Stimulated activated CD4-positive, alpha-beta T cell treated with anti-CD3 and anti-CD28 coated beads, TNF-alpha, amount 100 ng/mL, for 1 hour (primary cell): ENCODE data around the gene CRTAC1.

ENCODE experiments used
- DNase-seq, 3 donors: peaks; one replicate each; pipeline ENCODE4 v3.0.0-alpha.2; 2020; ENCODE audit warnings: low read depth in 3 of 3, low spot score in 1 of 3

CRTAC1 gene

GRCh38 chr10:98029149-98030092, 1.0 kb downstream of the CRTAC1 start:
- DNase-seq, result no peak

- peak; percentile 5 to 23 (median 14) for DNase-seq
Observed at GRCh38 chr10:98028168-98028770, 2.2 kb downstream of the CRTAC1 start.

- no peak for DNase-seq
Observed at GRCh38 chr10:98023024-98023423, 7.4 kb downstream of the CRTAC1 start.

DNA sequence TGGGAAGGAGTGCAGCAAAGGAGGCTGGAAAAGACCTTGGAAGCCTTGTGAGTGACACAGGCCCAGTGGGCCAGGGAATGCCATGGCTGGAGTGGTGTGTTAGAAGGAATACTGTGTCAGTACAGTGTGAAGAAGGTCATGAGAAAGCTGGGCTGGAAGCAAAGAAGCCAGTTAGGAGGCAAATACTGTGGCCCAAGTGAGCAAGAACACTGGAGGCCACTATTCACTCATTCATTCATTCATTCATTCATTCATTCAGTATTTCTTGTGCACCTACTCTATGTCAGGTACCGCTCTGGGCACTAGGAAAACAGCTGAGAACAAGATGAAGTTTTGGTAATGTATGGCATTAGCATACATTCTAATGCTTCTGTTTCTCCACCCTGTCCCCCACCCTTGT, 9.6 kb downstream of the CRTAC1 start:
- no peak for DNase-seq

- no peak for DNase-seq
Observed at GRCh38 chr10:98020254-98020653, 10.2 kb downstream of the CRTAC1 start.

DNA sequence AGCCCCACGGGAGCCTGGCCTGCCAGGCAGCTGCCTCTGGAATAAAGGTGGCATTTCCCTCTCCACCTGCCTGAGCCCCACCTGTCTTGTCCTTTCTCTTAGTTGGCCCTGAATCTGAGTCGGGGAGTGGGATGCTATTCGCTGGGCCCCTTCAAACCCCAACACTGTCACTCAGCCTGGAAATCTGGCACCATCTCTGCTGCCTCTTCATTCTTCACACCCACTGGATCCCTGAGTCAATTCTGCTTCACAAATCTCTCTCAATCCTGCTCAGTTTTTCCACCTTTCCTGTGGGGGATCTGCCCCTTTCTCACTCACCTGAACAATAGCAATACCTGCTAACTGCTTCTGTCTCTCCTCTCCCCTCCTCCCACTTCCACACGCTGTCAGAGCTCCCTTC, 10.6 kb downstream of the CRTAC1 start:
- no peak for DNase-seq

DNA sequence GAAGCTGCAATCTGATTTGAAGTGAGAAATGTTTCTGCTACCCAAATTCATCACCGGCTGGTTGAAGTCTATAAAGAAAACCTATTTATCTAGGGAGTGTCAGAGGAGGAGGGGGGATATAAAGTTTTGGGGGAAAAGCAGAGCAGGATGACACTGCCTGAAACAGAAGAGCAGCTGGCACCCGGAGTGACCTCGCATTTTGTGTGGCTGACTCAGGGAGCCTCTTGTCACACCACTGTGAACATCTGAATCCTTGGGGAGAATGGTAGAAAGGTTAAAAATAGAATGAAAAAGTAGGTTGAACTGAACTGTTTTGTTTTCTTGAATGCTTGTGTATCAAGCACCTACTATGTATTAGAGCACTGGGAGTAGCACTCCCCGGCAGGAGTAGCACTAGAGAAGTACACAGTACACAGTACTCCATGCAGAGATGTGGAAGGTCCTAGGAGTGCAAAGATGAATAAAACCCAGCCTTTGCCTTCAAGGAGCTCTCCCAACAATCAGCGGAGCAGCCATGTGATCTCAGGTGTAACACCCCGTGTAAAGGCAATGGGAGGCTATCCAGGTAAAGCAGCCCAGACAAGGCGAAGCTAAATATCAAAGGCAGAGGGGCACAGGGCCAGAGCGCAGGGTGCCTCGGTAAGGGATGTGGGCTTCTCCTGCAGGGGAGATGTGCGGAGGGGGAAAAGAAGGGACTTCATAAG, 13.5 kb downstream of the CRTAC1 start:
- DNase-seq, result no peak

DNA sequence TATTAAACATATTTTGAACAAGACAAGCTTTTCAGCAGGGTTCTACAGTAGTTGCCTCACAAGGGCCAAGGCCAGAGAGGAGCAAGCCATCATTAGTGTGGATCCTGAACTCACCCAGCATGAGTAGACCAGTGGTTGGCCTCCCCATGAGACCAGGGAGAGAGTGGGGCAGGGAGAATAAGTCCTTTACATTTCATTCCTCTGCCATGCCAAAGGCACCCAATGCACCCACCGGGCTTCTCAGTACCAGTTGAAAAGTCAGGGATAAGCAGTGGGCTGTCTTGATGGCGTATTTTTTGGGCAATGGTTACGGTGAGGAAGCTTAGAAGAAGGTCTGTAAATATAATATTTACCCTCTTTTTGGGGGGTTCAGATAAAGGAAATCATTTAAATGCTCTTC, 16.6 kb downstream of the CRTAC1 start:
- DNase-seq, result no peak

DNA sequence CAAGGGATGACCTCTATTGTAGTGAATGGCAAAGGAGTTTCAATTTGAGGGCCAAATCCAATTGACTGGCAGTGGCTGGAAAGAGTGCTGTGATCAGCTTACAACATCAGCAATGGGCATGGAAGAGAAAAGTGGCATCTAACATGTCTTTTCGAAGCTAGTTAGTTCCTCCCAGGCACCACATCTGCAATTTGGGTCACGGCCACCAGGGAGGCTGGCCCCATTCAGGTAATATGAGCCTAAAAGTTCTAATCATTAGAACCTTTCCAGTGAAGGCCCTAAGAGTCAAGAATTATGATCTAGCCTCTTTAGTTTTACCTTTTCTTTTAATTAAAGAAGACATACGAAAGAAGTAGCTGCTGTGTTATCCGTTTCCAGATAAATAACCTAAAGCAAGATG, 17.3 kb downstream of the CRTAC1 start:
- DNase-seq, result no peak

GRCh38 chr10:98012644-98013043, 17.8 kb downstream of the CRTAC1 start:
- no peak for DNase-seq

DNA sequence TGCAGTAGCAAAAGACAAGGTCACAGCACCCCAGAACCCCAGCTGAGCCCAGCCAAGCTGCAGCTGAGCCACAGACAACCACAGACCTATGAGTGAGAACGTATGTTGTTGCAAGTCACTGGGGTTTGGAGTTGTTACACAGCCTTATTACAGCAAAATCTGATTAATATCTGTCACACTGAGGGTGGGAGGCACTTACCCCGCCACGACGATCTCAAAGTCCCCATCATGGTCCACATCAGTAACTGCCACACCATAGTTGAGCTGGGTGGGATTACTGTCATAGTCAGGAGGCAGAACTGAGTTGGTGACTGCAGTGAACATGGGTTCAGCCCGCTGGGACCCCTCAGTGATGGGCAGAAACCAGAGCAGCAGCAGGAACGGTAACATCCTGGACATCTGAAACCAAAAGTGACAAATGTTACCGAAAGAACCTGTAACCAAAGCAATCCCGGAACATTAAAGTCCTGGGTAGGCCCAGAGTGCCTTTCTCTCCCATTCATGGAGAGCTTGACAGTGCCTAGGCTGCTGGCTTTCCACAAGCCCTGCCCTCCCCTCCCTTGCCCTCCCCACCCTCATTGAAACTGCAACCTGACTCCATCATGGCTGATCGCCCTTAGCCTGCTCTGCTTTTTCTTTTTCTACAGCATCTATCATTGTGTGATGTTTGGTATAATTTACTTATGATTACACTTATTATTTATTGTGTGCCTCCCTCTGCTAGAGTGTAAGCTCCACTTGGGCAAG, 19.3 kb downstream of the CRTAC1 start:
- DNase-seq, result no peak

DNA sequence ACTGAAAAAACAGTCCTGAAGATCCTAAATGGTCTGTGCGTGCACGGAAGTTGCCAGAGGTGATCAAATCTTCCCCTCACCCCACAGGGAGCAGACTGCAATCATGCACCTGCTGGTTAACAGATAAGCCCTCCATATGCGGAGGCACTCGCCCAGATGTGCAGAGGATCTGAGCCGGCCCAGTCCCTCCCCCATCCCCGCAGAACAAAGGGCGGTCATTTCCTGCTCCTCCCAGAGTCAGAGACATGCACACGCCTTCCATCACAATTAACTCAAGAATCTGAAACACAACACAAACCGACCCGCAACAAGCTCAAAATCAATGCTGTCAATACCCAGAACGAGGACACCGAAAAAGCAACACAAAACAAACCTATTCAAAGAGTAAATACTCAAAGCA, 24.2 kb downstream of the CRTAC1 start:
- DNase-seq, result no peak

DNA sequence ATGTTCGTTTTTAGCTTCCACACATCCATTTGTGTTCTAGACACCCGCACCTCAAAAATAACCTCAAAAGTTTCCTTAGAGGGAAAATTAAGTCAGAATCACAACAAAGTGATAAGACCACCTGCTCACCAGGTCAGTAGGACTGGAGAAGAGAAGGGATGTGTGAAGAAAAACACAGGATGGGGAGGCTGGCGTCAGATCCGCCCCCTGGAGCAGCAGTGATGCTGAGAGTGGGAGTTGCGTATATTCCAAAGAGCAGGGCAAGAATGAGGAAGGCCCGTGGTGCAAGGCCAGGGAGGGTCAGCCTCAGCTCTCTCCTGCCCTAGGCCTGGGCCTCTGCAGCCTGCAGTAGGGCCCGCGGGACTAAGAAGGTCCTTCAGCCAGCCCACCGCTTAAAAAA, 28.7 kb downstream of the CRTAC1 start:
- no peak for DNase-seq

- no peak for DNase-seq
Observed at GRCh38 chr10:98000346-98000745, 30.1 kb downstream of the CRTAC1 start.

GRCh38 chr10:97999923-98000248, 30.5 kb downstream of the CRTAC1 start:
- DNase-seq, result no peak

DNA sequence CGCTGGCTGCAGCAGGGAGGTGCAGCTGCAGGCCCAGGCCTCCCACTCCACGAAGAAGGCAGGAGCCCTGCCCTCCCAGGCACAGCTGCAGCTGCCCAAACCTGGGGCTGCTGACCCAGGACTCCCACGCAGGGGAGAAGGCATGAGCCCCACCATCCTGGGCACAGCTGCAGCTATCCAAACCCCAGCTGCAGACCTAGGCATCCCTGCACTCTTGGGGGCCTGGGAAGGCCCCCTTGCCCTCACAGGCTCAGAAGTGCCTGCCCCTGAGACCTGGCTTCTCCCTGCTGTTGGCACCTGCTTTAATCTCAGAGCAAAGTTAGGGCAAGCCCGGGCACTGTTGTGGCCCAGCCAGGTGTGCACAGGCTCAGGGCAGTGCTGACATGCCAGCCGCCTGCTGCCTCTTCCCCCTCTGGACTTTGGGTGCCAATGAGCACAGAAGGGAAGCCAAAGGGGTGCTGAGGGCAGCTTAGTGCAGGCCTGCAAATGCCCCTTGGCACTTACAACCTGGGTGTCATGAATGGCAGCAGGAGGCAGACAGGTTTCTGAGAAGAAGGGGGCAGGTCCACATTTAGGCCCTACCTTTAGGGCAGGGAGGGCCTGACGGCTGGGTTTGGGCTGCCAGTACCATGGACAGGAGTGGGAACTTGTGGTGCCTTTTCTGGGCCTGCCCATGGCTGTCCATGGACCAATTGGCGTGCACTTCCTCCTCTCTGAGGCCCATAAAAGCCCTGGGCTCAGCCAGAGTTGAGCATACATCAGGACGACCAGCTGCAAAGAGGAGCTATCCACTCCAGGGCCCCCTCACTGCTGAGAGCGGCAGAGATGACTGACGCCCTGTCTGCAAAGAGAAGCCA, 31.1 kb downstream of the CRTAC1 start:
- no peak for DNase-seq

- no peak for DNase-seq
Observed at GRCh38 chr10:97991871-97992270, 38.5 kb downstream of the CRTAC1 start.

DNA sequence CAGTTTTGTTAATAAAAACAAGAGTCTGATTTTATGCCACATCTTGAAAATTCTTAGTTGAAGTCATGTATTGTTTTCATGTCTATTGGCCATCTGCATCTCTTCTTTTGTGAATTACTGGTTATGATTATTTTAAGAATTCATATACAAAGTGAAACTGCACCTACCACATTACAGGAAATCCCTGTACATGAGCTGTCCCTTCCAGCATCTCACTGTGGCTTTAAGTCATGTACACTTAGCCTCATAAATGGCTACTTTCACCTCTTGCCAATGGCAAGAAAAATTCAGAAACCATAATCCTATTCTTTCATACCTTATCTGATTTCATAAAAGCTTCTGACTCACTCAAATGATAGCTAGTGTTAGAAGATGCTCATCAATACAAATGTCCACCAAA, 48.6 kb downstream of the CRTAC1 start:
- no peak for DNase-seq

DNA sequence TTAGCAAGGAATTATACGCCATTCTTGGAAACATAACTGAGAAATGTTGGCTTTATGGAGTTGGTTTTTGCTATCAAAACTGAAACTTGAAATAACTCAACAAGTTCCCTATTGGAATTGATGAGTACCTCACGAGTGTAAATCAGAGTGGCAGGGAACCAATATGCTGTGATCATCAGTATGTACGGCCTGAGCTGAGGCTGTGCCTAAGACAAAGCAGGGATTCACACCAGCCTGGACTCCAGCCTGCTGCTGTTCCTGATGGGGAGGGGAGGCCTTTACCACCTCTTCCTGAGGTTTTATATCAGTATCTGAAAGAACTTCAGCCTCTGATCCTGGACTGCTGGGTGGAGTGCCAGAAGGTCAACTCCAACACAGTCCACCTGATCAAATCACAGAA, 52.7 kb downstream of the CRTAC1 start:
- no peak for DNase-seq

GRCh38 chr10:97975598-97975997, 54.8 kb downstream of the CRTAC1 start:
- DNase-seq, result no peak
